Measurements from ENCODE around the gene THEMIS2.
"Not testable (repeated sequence)": the region's sequence is repeated elsewhere in the genome, so short reads cannot be mapped to it uniquely, and the experiment has no call there.

The THEMIS2 gene

DNA sequence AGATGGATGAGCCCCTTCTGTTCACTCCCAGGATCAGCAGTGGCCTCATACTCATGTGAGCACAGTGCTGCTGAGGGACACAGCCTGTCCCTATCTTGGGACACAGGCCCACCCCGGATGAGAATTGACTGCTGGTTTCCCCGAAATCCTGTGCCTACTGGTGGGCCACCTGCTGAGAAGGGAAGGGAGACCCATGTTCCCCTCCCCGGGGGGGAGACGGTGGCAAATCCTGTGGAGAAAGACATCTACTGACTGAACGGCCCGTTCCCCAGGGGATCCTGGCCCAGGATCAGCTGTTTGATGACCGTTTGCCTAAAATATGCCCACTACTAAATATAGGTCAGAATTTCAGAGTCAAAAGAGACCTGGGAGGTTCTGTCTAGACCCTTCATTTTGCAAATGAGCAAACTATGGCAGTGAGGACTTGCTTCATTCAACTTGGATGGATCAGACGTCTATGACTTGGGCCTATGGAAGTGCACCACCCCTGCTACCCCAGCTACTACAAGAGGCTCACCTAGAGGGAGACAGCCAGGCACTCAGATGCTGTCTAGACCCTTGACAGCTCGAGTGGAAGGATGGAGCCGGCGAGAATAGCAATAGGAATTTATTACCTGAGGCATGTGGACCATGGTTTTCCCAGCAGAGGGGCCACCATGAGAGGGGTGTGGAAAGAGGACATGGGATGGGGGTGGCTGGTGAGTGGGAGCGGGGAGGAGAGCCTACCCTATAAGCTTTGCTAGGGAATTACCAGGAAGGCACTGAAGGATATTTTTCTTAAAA lies 15.6 kb upstream of the THEMIS2 start:
- CTCF ChIA-PET = interaction anchor here (0.6 to 4.1 kb wide), 13 partner anchors 8 to 352 kb away, joined by 3 to 110 read pairs (median 4); partner anchors contain the start of gene PPP1R8
- TF ChIP-seq, protein P1, sequence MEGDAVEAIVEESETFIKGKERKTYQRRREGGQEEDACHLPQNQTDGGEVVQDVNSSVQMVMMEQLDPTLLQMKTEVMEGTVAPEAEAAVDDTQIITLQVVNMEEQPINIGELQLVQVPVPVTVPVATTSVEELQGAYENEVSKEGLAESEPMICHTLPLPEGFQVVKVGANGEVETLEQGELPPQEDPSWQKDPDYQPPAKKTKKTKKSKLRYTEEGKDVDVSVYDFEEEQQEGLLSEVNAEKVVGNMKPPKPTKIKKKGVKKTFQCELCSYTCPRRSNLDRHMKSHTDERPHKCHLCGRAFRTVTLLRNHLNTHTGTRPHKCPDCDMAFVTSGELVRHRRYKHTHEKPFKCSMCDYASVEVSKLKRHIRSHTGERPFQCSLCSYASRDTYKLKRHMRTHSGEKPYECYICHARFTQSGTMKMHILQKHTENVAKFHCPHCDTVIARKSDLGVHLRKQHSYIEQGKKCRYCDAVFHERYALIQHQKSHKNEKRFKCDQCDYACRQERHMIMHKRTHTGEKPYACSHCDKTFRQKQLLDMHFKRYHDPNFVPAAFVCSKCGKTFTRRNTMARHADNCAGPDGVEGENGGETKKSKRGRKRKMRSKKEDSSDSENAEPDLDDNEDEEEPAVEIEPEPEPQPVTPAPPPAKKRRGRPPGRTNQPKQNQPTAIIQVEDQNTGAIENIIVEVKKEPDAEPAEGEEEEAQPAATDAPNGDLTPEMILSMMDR (IDR thresholded peaks at IDR 0.05; ENCODE audit: insufficient read depth, low read length, missing control alignments) = no peak
- DNase-seq (ENCODE audit: low read depth, low spot score) = no peak
- no peak overlapping the region for H3K4me3 ChIP-seq (ENCODE audit: low read depth, low read length)
- POLR2A ChIA-PET = interaction anchor here (0.6 to 1.2 kb wide), 2 partner anchors 26 to 317 kb away, joined by 3 read pairs; partner anchors contain the start of gene PPP1R8

DNA sequence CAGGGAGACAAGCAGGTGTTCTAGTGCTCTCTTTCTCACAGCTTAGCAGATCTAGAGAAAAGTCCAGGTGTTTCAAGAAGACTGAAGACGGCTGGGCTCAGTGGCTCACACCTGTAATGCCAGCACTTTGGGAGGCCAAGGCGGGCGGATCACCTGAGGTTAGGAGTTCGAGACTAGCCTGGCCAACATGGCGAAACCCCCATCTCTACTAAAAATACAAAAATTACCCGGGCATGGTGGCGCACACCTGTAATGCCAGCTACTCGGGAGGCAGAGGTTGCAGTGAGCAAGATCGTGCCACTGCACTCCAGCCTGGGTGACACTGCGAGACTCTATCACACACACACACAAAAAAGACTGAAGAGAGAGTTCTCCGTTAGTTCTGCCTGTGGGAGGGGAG lies 14.8 kb upstream of the THEMIS2 start:
- ChIA-PET POLR2A (interaction anchor here (1.2 kb wide), 1 partner anchor 27 kb away, joined by 3 read pairs; the partner anchor contains the start of gene PPP1R8), CTCF (interaction anchor here (0.6 to 4.1 kb wide), 22 partner anchors 9 to 352 kb away, joined by 3 to 110 read pairs (median 4); partner anchors contain the start of gene EYA3)
- DNase-seq (ENCODE audit: low read depth, low spot score); H3K4me3 ChIP-seq (ENCODE audit: low read depth, low read length): not testable (repeated sequence)

DNA sequence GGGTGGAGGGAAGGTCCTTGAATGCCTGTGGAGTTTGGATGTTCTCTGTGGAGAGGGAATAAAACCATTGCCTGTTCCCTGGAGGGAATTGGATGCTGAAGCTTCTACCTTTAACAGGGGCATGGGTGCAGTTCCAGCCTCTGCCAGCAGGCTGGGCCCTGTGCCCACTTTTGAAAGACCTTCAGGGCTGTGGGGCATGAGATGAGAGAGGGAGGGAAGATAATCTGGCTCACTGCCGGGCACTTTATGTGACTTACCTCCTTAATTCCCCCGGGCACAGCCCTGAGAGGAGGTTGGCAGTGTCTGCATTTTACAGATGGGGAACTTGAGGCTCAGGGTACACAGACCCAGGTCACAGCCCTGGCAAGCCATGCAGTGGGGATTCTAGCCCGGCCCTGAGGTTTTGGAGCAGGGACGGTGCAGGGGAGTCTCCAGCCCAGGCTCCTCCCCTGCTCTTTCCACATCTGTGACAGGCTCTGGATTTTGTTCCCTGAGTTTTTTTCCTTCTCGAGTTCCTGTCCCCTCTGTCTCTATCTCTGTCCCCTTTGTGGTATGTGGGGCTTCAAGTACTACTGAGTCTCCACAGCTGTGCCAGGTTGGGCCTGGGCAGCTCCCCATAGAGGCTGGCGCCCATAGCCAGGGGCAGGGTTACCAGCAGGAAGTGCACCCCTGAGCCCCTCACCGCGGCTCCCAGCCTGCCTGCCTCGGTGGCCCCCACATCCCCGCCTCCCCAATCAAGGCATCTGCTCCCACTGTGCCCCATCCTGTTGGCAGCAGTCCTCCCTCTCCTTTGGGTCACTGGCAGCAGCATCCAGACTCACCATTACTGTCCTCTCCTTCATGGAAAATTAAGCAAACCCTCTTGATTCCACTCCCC lies 14.0 kb upstream of the THEMIS2 start:
- CTCF ChIA-PET = interaction anchor here (0.6 to 4.1 kb wide), 21 partner anchors 10 to 351 kb away, joined by 3 to 110 read pairs (median 5); partner anchors contain the start of gene EYA3
- peak; percentile 17 for DNase-seq (ENCODE audit: low read depth, low spot score)
- POLR2A ChIA-PET = interaction anchor here (0.7 to 1.2 kb wide), 3 partner anchors 28 to 127 kb away, joined by 3 to 4 read pairs (median 3); partner anchors contain the start of gene PPP1R8
- TF ChIP-seq, protein P1 (IDR thresholded peaks at IDR 0.05; ENCODE audit: insufficient read depth, low read length, missing control alignments) = peak; percentile 92
- no peak overlapping the region for H3K4me3 ChIP-seq (ENCODE audit: low read depth, low read length)

DNA sequence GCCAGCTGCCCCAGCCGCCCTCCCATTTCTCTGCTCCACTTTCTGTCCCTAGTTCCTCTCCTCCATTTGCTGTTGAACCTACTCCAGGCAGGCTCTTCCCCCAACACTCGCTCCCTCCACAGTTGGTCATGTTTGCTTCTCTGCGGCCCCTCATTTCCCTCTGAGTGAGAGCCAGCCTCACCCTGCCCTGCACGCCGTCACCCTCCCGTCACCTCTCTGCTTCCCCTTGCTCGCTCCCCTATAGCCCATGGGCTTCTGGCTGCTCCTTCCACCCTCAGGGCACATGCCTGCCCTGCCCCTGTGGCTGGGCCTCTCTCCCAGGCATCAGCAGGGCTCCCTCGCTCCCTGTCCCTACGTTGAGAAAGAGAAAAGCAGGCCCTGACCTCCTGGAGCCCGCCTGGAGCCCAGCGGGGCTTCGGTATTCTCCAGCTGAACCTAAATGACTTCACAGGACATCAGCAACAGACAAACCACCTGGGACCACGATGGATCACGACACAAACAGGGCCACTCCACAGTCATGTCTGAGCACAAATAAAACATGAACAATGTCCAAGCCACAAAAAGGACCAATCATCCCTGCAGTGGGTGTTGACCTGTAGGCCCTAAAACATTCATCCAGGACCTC lies 13.3 kb upstream of the THEMIS2 start:
- POLR2A ChIA-PET = interaction anchor here (0.7 kb wide), 1 partner anchor 126 kb away, joined by 3 read pairs; no protein-coding TSS in a partner anchor
- CTCF ChIA-PET = interaction anchor here (1.1 to 4.1 kb wide), 8 partner anchors 11 to 229 kb away, joined by 3 to 110 read pairs (median 14); partner anchors contain the start of gene EYA3
- no peak overlapping the region for H3K4me3 ChIP-seq (ENCODE audit: low read depth, low read length)
- DNase-seq (ENCODE audit: low read depth, low spot score) = no peak
- TF ChIP-seq, protein P1 (IDR thresholded peaks at IDR 0.05; ENCODE audit: insufficient read depth, low read length, missing control alignments) = no peak

DNA sequence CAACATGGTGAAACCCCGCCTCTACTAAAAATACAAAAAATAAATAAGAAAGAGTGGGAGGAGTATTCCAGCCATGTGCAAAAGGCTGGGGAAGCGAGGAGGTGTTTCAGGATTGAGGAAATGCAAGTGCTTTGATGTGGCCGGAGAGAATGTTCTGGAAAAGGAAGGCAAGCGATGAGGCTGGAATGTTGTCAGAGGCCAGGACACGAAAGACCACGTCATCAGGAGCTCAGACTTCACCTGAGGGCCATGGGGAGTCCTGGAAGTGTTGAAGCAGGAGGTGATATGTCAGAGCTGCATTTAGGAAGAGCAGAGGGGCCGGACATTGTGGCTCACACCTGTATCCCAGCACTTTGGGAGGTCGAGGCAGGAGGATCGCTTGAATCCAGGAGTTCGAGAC lies 10.9 kb upstream of the THEMIS2 start:
- POLR2A ChIA-PET = no interaction called here
- TF ChIP-seq, protein P1 (IDR thresholded peaks at IDR 0.05; ENCODE audit: insufficient read depth, low read length, missing control alignments) = no peak
- no peak overlapping the region for H3K4me3 ChIP-seq (ENCODE audit: low read depth, low read length)
- CTCF ChIA-PET = interaction anchor here (0.8 to 3.2 kb wide), 3 partner anchors 117 to 498 kb away, joined by 3 to 19 read pairs (median 3); no protein-coding TSS in a partner anchor
- DNase-seq (ENCODE audit: low read depth, low spot score) = no peak

DNA sequence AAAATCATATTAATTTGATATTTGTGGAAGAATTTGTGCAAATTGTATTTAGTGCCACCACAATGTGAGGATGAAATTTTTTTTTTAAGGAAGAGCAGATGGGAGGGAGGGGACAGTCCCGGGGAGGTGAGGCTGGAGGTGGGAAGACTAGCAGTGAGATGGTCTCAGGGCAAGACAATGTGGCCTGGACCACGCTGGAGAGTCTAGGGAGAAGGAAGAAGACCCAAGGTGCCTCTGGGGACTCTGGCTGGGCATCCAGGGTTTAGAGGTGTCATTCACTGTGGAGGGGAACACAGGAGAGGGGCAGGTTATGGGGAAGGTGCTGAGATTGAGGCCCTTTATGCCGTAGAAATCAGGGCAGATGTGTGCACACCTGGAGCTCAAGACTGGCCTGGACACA lies 10.3 kb upstream of the THEMIS2 start:
- H3K4me3 ChIP-seq (ENCODE audit: low read depth, low read length) = no peak overlapping the region
- no peak for DNase-seq (ENCODE audit: low read depth, low spot score)
- POLR2A ChIA-PET = no interaction called here
- TF ChIP-seq, protein P1 (IDR thresholded peaks at IDR 0.05; ENCODE audit: insufficient read depth, low read length, missing control alignments) = no peak
- CTCF ChIA-PET = interaction anchor here (3.2 kb wide), 1 partner anchor 118 kb away, joined by 19 read pairs; no protein-coding TSS in a partner anchor
